NCI-H2227 treated with DMSO at 0.1 percent for 48 hours (cell line): ENCODE data around the gene IFT27.
"Not testable (repeated sequence)": the region's sequence is repeated elsewhere in the genome, so short reads cannot be mapped to it uniquely, and the experiment has no call there.

Source experiments
- DNase-seq: peaks from one replicate; lab custom pipeline; 2025; lab: John Stamatoyannopoulos, UW

Gene IFT27

GRCh38 chr22:36765131-36765942 lies 10.6 kb downstream of the IFT27 start:
- no peak for DNase-seq

GRCh38 chr22:36764641-36765040 lies 11.3 kb downstream of the IFT27 start:
- no peak for DNase-seq

DNA sequence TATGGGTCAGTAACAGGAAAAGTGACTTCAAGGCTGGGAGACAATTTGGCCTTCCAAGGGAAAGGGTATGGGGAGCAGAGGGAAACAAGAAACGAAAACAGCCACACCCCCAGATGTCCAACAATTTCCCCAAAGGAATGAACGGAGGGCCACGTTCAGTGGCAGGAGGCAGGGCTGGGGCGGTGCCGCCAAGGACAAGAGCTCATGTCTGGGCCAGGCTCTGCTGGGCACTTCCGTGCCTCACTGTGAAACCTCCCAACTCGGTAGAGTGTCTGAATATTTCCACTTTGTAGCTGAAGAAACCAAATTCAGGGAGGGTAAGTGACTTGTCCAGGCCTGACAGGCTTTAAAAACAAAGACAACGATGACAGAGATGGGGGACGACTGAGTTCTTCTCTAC lies 11.9 kb downstream of the IFT27 start:
- no peak for DNase-seq

DNA sequence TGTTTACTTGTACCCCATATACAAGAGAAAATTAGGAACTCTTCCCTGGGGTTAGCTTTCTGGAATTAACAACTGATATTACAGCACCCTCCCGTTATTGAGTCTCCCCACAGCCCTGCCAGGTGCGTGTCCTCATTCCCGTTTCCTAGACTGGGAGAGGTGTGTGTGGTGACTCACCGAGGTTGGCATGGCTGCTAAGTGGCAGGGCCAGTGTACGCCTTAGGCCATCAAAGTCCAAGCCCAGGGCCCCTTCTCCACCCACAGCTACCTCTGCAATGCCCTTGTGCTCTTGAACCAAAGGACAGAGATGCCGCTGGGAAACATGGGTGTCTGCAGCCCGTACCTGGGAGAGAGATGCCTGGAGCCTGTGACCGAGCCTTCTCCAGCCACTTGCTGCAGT lies 12.3 kb downstream of the IFT27 start:
- no peak for DNase-seq

- DNase-seq: no peak
Observed at GRCh38 chr22:36762687-36763260, 13.1 kb downstream of the IFT27 start.

- DNase-seq: no peak
Observed at GRCh38 chr22:36761553-36762240, 14.2 kb downstream of the IFT27 start.

DNA sequence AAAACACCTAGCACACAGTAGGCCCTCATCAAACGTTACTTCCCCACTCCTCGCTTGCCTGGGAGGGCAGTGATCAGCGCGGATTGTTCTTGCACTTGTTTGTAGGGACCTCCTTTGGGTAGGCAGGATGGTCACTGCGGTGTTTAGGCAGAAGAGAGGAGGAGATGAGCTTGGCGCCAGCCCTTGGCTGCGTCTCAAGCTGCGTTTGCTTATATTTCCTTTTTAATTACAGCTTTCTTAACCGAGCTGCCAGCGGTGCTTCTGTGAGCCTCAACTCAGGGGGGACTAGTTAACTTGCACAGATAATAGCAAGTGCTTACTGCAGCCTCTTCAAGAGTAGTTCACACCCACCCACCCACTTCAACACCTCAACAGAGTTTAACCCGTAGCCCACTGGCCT lies 15.1 kb downstream of the IFT27 start:
- peak; percentile 60 for DNase-seq

- no peak for DNase-seq
Observed at GRCh38 chr22:36759481-36760159, 16.3 kb downstream of the IFT27 start.

DNA sequence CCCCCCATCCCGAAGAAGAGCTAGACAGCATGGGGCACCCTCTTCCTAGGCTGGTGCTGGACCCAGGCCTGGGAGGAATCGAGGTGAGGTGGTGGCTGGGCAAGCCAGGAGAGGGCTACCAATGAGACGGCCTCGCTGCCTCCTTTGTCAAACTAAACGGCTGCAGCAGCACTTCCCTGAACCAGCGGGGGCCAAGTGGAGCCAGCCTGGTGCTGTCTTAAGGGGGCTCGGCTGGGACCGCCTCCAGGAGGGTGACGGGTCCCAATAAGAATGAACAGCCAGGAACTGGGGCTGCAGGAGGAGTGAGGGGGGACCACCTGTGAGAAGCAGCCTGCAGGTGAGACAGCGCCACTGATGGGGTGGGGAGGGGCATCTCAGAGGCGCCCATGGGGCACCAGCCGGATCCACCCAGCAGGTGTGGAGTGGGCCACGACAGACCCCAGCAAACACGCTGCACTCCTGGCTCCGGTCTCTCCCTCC lies 17.1 kb downstream of the IFT27 start:
- DNase-seq: no peak

DNA sequence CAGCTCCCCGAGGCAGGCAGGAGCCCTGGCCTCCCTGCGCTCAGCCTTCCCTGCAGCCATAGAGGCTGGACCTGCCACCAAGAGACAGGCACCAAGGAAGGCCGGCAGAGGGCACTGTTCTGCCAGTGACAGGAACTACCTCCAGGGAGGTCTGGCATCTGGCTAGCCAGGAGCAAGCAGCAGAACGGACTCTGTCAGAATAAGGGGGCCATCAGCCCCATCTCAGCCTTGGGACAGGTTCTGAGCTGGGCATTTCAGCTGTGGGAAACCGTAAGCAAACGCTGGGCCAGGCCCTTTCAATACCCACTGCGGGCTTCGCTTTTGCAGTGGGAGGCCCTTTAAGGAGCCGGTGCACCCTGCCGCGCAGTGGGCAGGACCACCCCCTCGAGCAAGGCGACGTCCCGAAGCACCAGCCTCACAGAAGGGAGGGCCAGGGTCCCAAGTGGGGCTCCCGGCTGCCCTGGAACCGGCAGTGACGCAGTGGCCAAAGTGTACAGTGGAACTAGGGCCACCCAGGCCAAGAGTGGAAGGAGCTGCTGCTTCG lies 18.2 kb downstream of the IFT27 start:
- DNase-seq: peak; percentile 28

DNA sequence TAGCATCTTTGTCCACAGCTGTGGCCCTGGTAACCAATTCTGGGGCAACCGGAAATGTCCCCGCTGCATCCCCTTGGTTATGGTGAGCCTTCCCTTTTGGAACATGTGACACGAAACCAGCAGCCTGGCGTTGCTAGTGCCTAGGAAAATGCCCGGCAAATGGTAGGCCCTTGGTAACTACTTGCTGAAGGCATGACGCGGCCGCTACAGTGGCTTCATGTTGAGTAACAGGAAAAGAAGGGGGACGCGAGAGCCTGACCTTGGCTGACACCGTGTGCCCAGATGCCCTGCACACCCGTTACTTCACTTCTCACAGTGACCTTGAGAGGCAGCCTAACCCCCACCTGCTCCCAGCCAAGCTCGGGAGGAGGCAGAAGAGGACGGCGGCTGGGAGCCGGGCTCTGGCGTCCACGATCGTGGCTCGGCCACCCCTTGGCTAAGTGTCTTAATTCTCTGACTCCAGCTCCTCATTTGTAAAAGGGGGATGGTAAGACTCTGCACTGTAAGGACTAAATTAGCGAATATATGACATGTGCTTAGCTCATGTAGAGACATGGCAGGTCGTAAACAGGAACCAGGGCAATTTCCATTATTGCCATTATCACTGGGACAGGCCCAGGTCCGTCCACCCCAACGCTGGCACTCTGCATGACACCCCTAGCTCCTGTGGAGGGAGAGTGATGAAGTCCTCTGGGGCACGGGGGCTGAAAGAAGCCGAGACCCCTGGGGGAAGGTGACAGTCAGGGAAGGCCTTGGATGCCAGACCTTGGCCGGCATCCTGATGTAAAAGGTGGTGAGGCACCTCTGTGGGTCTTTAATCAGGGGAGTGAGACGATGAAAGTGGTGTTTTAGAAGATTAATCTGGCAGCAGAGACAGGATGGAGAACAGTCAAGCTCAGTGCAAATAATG lies 18.9 kb downstream of the IFT27 start:
- no peak for DNase-seq

DNA sequence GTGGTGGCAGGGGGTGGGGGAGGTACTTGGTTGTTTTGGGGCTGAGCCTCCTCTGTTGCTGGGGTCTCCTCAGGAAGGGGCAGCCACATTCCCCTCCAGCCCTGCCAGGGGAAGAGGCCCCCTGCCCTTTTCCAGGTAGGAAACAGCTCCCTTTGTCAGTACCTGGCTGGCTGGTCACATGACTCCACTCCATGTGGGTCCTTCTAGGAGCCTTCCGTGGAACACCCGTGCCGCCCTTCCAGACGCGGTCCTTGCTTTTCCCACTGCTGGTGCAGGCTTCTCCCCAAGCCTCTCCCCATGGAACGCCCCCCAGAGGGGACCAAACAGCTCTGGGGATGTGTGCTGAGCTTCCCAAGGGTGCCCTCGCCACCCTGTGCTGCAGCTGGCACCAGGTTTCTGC lies 19.9 kb downstream of the IFT27 start:
- no peak for DNase-seq

DNA sequence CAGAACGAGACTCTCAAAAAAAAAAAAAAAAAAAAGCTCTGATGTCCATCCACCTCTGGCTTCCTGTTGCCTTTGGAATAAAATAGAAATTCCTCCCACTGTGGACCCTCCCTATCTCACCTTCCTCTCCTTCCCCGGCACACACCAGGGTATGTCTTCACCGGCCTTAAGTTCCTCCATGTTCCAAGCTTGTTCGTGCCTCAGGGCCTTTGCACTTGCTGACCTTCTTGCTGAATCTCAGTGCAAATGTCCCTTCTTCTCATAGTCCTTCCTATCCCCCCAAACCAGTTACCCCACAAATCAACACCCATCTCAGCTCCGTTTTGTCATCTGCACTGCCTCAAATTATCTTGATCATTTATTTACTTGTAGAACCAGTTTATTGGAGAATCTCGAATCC lies 20.6 kb downstream of the IFT27 start:
- no peak for DNase-seq

DNA sequence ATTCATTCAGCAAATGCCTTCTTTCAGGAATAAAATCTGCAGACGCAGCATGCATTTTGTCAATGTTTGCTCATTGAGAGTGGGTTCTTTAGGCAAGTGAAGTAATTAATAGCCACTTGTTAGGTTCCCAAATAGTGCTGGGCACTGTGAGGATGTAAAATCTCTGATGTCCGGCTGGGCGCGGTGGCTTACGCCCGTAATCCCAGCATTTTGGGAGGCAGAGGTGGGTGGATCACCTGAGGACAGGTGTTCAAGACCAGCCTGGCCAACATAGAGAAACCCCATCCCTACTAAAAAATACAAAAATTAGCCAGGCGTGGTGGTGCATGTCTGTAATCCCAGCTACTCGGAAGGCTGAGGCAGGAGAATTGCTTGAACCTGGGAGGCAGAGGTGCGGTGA lies 21.0 kb downstream of the IFT27 start:
- not testable (repeated sequence) for DNase-seq

DNA sequence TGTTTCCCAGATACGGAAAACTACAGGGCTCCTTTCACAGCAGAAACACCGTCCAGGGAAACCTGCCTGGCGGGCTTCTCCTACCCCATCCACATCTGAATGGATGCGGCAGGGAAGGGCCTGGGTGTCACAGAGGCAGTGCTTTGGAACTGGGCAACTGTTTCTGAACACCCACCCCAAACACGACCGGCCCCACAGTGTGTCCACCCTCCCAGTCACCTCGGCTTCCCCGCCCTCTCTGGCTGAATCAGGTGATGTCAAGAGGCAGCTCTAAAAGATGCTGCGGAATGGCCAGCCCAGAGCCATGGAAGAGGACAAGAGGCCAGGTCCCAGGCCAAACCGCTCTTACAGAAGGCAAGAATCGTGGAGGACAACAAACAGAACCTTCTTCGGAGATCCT lies 22.0 kb downstream of the IFT27 start:
- no peak for DNase-seq

DNA sequence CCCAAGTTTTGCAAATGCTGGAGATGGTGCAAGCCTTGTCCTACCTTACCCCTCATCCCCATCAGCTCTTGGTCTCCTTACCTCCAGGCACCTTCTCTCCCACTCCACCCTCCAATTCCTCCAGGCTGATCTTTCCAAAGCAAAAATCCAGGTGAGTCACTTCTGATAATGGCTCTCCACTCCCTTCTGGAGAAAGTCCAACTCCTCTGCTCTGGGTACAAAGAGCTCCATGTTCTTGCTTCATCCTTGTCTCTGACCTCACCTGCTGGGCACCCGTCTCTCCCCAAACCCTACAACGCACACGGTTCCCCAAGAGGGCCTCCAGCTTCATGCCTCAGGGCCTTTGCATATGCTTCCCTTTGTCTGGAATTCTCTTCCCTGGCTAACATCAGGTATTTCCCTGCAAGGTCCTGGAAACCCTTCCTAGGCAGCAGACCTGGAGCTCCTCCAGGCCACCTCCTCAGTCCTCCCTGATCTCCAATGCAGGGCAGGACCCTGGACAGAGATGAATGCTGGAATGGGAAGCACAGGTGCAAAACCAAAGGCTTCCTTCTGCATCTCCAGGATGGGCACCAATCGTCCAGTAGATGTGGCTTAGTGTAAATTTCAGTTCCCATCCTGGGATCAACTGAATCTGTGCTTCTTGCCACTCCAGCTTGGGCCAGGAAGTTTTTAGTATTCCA lies 22.7 kb downstream of the IFT27 start:
- no peak for DNase-seq

- DNase-seq: no peak
Observed at GRCh38 chr22:36746375-36746970, 29.4 kb downstream of the IFT27 start.

GRCh38 chr22:36745301-36745995 lies 30.5 kb downstream of the IFT27 start:
- no peak for DNase-seq

- DNase-seq: no peak
Observed at GRCh38 chr22:36744791-36745190, 31.1 kb downstream of the IFT27 start.

GRCh38 chr22:36744413-36744765 lies 31.5 kb downstream of the IFT27 start:
- DNase-seq: no peak
